Panc1 (cell line): Measurements from ENCODE around the gene TIRAP.

Experiments
- CTCF ChIP-seq: fragments of 450-650 bp; IDR thresholded peaks from 2 replicates; pipeline ENCODE4 v1.5.1; 2017; ENCODE audit warnings: mild to moderate bottlenecking
- POLR2AphosphoS5 ChIP-seq: IDR thresholded peaks from 2 replicates; pipeline ENCODE4 v1.6.1; 2012; ENCODE audit warnings: mild to moderate bottlenecking, low read depth, low read length, moderate library complexity
- REST ChIP-seq, 2 experiments: IDR thresholded peaks; 2 replicates each; pipeline ENCODE4 v1.6.1; 2011 to 2012; ENCODE audit warnings: low read depth in 2 of 2, control low read depth in 1 of 2, low read length in 1 of 2, mild to moderate bottlenecking in 1 of 2, moderate library complexity in 1 of 2; ENCODE audit not compliant: insufficient read depth in 1 of 2
- SIN3A ChIP-seq: IDR thresholded peaks from 2 replicates; pipeline ENCODE4 v1.6.1; 2012; ENCODE audit warnings: low read depth, mild to moderate bottlenecking, low read length, moderate library complexity, borderline replicate concordance; ENCODE audit not compliant: insufficient read depth

DNA sequence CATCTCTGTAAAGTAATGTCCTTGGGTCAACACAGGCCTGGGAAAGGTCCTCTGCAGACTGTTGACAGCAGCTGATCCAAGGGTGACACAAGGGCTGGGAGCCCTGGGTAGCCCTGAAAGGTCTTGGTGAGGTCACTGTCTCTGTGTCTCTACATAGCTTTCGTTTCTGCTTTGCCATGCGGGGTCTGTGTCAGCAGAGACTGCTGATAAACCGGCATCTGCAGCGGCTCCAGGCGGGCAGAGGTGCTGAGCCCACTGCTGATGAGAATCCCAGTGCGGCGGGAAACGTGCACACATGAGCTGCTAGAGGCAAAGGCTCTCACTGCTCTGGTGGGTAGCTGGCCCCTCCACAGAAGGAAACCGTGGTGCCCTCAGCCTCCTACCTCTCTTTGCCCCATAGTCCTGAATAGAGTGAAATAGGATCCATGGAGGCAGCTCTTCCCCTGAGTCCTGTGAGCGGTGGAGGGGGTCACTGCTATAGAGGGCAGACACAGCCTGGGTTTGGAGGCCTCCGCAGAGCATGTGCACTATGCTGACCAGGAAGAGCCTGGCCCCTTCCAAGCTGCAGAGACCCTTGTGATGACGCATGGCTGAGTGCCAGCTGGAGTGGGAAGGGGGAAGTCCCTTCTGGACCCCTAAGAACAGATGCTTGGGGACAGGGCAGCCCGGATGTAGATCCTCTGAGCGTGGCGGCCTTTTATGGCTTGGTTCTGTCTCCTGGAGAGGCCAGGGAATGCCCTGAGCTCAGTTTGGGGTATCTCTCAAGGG, 54.8 kb downstream of the TIRAP start:
- TF ChIP-seq CTCF = no peak
- no peak for TF ChIP-seq POLR2AphosphoS5
- no peak for TF ChIP-seq SIN3A
- TF ChIP-seq REST (IDR thresholded peaks at IDR 0.05; ENCODE audit: insufficient read depth in 1 of 2, low read depth in 2 of 2, low read length in 1 of 2) = no peak
